Measurements from ENCODE around the gene SGMS1. TPM values are rescaled to one million over a fixed set of nuclear protein-coding genes. Genes with fewer than 3 reads are reported as not detected.
"Not testable (repeated sequence)": the region's sequence is repeated elsewhere in the genome, so short reads cannot be mapped to it uniquely, and the experiment has no call there.

Gene SGMS1
- total and polyA plus RNA-seq, 5 experiments from 2014 or later = 8.3 to 34.9 (median 11.0) TPM

DNA sequence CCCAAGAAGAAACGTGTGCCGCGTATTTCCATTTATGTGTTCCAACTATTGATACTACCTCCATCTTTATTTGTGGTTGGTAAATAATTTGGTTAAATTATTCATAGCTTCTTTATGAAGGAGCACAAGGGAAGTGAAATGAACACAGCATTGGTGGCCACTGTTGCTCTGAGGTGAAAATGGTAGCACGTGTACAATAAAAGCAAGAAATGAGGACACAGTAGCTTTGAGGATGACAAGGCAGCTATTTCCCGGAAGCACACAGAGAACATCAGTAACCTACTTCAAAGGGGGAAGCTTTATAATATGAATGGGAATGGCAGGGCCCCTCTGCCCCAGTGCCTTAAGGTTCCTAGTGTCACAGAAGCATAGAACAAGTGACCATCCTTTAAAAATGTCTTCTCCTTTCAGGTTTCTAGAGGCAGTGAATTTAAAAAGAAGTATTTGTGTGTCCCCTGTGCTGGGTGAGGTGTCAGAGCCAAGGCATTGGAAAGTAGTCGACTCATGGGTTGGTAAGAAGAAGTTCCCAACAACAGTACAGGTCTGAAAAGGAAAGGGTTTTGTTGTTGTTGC lies 78.8 kb downstream of the SGMS1 start:
- ATAC-seq = peak in 1 of 2 donors; percentile 70
- Mint-ChIP-seq H3K27me3 (no peaks in the 10 kb centered on the region), H3K4me3 (peak overlapping the region in 6 of 10 donors; percentile 1 to 66 (median 23)), H3K4me1 (peaks cover 51 to 89% (median 75%) of the 10 kb centered on the region in 4 donors), H3K36me3 (peaks cover 0 to 6% (median 5%) of the 10 kb centered on the region in 3 donors), H3K27ac (peak overlapping the region in 5 of 10 donors; percentile 16 to 85 (median 67)), H3K9me3 (peaks cover 0 to 8% (median 0%) of the 10 kb centered on the region in 9 donors)
- POLR2A ChIA-PET = interaction anchor here (1.0 kb wide), 1 partner anchor 79 kb away, joined by 3 read pairs; no protein-coding TSS in a partner anchor
- DNase-seq = peak in 2 of 10 donors; percentile 16 to 35

DNA sequence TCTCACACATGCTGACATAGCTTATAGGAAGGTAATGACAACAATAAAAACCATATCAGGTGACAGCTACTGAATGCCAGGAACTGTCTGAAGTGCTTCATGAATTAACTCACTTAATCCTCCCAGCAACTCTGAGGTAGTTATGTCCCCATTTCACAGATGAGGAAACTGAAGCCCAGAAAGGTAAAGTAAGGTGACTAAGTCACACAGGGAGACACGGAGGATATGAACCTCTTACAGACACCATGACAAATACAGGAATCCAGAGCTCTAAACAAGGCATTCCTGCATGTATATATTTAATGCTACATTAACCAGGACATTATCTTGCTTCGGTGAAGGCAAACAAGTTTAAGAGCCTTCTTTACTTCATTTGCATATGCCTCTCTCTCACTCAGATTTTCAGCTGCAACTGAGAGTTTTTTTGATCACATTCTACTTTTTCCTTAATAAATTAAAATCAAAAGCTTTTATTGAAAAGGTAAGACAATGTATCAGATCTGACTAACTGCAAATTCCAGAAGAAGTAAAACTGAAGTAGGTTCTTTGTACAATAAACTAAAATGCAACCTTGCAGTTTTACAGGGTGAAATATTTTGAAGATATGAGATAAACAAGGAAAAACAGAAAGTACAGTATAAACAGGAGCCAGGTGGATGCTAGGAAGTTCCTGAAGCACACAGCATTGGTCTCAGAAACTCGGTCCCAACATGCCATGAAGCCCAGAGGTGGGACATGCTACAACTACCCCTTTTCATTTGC lies 79.5 kb downstream of the SGMS1 start:
- no peak for DNase-seq
- peak overlapping the region in 3 of 10 donors; percentile 16 to 85 (median 61) for H3K27ac Mint-ChIP-seq
- POLR2A ChIA-PET = interaction anchor here (1.0 kb wide), 1 partner anchor 80 kb away, joined by 3 read pairs; no protein-coding TSS in a partner anchor
- H3K27me3 Mint-ChIP-seq = no peaks in the 10 kb centered on the region
- peaks cover 50 to 84% (median 75%) of the 10 kb centered on the region in 4 donors for H3K4me1 Mint-ChIP-seq
- H3K9me3 Mint-ChIP-seq = peaks cover 0 to 8% (median 0%) of the 10 kb centered on the region in 9 donors
- no peak for ATAC-seq
- peaks cover 0 to 6% (median 5%) of the 10 kb centered on the region in 3 donors for H3K36me3 Mint-ChIP-seq
- H3K4me3 Mint-ChIP-seq = peak overlapping the region in 4 of 10 donors; percentile 15 to 59 (median 30)

DNA sequence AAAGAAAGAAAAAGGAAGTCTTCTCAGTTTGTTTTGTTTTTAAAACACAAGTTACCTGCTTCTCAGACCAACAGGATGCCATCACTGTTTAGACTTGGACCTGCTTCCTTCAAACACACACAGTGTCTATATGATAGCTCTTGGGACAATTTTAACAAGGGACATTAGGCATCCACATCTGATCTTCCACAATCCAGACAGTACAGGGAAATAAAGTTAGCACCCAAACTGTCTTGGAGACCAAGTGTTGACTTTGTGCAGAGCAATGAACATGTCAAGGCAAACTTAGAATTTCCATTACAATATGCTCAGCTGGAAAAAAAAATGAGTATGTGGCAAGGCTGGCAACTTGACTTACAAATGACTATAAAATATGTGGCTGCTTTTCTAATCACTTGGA lies 80.9 kb downstream of the SGMS1 start:
- Mint-ChIP-seq H3K4me3 (no peak overlapping the region), H3K27ac (peak overlapping the region in 2 of 10 donors; percentile 10 to 43), H3K4me1 (peaks cover 43 to 82% (median 78%) of the 10 kb centered on the region in 4 donors), H3K36me3 (peaks cover 0 to 5% (median 3%) of the 10 kb centered on the region in 3 donors), H3K9me3 (peaks cover 0 to 6% (median 0%) of the 10 kb centered on the region in 9 donors), H3K27me3 (no peaks in the 10 kb centered on the region)
- DNase-seq (no peak), ATAC-seq (no peak)
- POLR2A ChIA-PET = no interaction called here

DNA sequence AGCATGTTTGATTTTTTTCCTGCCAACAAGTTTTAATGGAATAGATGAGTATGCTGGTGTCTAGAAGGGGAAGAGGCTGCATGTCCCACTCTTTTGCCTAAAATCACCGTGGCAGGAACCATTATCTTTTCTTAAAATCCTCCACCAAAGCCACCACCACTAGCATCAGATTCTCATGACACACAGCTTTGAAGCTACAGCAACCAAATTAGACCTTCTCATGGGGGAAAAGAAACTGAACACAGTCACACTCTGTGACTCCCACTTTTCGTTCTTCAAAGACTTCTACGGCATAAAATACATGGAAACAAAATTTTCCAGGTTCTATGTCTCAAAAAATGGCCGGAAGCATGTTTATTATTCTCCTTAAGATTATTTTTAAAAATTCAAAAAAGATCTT lies 81.8 kb downstream of the SGMS1 start:
- ATAC-seq (no peak), DNase-seq (no peak)
- Mint-ChIP-seq H3K4me1 (peaks cover 35 to 77% (median 71%) of the 10 kb centered on the region in 4 donors), H3K9me3 (peaks cover 0 to 2% (median 0%) of the 10 kb centered on the region in 9 donors), H3K4me3 (no peak overlapping the region), H3K36me3 (peaks cover 0 to 3% (median 0%) of the 10 kb centered on the region in 3 donors), H3K27me3 (no peaks in the 10 kb centered on the region), H3K27ac (peak overlapping the region in 2 of 10 donors; percentile 9 to 73)
- POLR2A ChIA-PET = no interaction called here

DNA sequence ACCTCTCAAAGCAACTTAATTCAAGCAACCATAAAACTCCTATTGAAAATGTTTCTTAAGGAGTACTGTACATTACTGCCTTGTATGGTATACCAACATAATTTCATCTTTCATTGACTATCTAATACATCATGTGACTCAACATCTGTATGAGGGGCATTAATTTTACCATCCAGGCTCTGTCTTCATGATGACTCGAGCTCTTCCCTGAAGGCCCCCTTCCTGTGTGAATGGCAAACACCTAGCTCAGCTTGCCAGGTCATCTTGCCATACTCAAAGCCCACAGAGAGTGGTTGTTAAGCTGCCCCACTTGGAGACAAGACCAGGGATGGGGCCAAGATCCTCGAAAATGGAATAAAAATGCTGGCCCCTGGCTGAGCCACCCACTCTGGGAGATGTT lies 82.4 kb downstream of the SGMS1 start:
- POLR2A ChIA-PET = no interaction called here
- no peak for ATAC-seq
- Mint-ChIP-seq H3K36me3 (peaks cover 0 to 3% (median 0%) of the 10 kb centered on the region in 3 donors), H3K27ac (peak overlapping the region in 3 of 10 donors; percentile 24 to 56 (median 33)), H3K4me3 (peak overlapping the region in 1 of 10 donors; percentile 26), H3K4me1 (peaks cover 35 to 77% (median 71%) of the 10 kb centered on the region in 4 donors), H3K27me3 (no peaks in the 10 kb centered on the region), H3K9me3 (peaks cover 0 to 2% (median 0%) of the 10 kb centered on the region in 9 donors)
- DNase-seq = no peak

DNA sequence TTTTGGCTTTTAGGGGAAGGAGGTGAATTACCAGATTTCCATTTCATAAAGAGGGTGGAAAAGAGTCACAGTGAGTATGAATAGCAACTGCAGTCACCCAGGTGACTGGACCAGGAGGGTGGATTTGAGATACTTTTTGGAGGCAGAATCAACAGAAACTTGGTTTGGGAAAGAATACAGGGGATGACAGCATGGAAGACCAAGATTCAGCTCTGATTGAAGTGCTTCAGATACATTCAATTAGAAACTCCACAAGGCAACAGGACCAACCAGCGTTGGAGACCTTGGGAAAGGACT lies 83.0 kb downstream of the SGMS1 start:
- Mint-ChIP-seq H3K27me3 (no peaks in the 10 kb centered on the region), H3K4me3 (no peak overlapping the region), H3K9me3 (peaks cover 0 to 2% (median 0%) of the 10 kb centered on the region in 9 donors), H3K4me1 (peaks cover 35 to 78% (median 67%) of the 10 kb centered on the region in 4 donors), H3K27ac (peak overlapping the region in 2 of 10 donors; percentile 15 to 29), H3K36me3 (peaks cover 0 to 3% (median 2%) of the 10 kb centered on the region in 3 donors)
- POLR2A ChIA-PET = no interaction called here
- no peak for ATAC-seq
- no peak for DNase-seq

DNA sequence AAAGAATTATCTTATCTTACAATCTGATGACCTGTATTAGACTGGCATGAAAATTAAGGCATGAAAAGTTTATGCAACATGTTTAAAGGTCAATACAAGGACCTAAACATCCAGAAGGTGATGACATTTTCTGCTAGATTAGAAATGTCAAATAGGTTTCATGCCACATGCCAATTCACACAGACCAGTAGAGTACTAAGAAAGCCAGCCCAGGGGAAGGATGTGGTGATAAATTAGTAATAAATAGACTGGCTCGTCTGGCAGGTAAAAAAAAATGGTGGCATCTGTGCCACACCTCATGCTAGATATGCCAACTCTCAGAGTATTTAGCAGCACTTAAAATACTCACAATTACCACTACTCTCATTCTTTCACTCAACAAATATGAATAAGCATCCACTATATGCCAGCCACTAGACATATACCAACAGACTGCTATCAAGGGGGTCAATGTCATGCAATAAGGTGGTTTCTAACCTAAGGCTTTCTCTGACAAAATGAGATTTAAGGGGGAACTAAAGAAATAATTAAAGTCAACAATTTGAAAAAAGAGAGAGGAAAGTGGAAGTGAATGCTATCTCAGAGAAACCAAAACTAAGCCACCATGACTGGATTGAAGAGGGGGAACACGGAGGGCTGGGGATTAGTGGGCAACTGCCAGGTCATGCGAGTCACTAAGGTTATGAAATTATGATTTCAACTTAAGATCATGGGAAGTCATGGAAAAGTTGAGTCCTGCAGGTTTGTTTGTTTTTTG lies 83.5 kb downstream of the SGMS1 start:
- no peak for ATAC-seq
- peaks cover 0 to 3% (median 2%) of the 10 kb centered on the region in 3 donors for H3K36me3 Mint-ChIP-seq
- POLR2A ChIA-PET = no interaction called here
- H3K4me3 Mint-ChIP-seq = peak overlapping the region in 2 of 10 donors; percentile 17 to 22
- H3K9me3 Mint-ChIP-seq = peaks cover 0 to 2% (median 0%) of the 10 kb centered on the region in 9 donors
- H3K27ac Mint-ChIP-seq = peak overlapping the region in 2 of 10 donors; percentile 15 to 29
- peaks cover 32 to 73% (median 62%) of the 10 kb centered on the region in 4 donors for H3K4me1 Mint-ChIP-seq
- no peak for DNase-seq
- H3K27me3 Mint-ChIP-seq = no peaks in the 10 kb centered on the region

DNA sequence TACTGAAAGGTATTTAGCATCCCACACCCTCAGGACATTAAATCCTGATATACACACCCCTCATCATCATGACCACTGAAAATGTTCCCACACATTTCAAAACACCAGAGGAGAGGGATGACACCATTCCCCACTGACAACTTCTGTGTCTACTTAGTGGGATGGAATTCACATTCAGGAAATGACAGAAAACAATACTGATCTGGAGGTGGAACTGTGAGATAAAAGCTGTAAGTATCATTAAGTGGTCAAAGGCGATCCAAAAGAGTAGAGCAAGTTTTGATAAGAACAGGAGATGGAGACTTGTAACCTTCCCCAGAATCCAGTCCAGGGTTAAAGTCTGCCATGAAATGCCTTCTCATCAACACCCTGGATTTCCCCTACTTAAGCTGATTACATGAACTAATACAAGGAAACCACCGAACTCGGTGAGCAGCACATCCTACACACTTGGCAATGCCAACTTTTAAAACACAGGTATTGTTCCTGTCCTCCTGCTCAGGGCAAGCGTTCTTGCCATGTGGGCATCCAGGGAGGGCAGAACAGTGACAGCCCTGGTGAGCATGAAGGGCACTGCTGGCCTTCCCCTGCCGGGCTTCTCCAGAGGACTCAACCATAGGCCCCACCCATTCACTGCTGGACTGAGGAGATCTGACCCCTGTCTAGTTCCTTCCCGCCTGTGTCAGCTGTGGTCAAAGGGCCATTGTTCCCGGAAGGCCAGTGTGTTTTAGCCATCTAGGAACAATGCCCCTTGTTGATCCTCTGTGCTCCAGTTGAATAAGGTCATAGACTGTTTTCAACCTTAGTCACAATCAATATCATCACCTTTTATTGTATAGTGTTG lies 85.0 kb downstream of the SGMS1 start:
- Mint-ChIP-seq H3K27ac (no peak overlapping the region), H3K36me3 (peaks cover 0 to 3% (median 2%) of the 10 kb centered on the region in 3 donors), H3K4me3 (peak overlapping the region in 1 of 10 donors; percentile 35), H3K27me3 (no peaks in the 10 kb centered on the region), H3K9me3 (peaks cover 0 to 2% (median 0%) of the 10 kb centered on the region in 9 donors), H3K4me1 (peaks cover 25 to 59% (median 49%) of the 10 kb centered on the region in 4 donors)
- ATAC-seq (no peak), DNase-seq (no peak)
- POLR2A ChIA-PET = interaction anchor here (0.7 kb wide), 1 partner anchor 13 kb away, joined by 3 read pairs; no protein-coding TSS in a partner anchor

DNA sequence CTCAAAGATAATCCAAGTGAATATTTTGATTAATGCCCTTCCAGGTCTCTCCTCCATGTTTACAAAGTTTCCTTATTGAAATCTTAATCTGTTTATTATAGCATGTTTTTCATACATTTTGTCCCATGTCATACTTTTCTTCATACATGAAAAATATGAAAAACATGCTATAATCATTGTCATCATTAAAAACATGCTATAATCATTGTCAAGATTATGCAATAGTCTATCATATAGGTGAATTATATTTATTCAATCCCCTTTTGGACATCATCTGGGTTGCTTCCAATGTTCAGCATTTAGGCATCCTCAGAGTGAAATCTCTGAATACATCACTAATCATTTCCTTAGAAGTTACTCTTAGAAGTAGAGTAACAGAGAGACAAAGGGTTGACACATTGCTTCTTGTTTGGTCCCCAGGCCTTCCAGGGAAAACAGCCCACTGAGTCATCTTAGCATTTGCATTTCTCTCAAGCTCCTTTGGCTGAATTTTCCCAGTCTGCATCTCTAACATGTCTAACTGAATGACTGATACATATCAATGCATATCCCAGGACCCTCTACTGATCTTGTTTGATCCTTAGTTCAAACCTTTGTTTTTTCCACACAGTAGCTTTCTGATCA lies 87.0 kb downstream of the SGMS1 start:
- Mint-ChIP-seq H3K4me1 (peaks cover 16 to 41% (median 35%) of the 10 kb centered on the region in 4 donors), H3K9me3 (peaks cover 0 to 2% (median 0%) of the 10 kb centered on the region in 9 donors), H3K27me3 (no peaks in the 10 kb centered on the region), H3K27ac (no peak overlapping the region), H3K4me3 (no peak overlapping the region), H3K36me3 (peaks cover 0 to 2% (median 0%) of the 10 kb centered on the region in 3 donors)
- POLR2A ChIA-PET = no interaction called here
- ATAC-seq (no peak), DNase-seq (no peak)

DNA sequence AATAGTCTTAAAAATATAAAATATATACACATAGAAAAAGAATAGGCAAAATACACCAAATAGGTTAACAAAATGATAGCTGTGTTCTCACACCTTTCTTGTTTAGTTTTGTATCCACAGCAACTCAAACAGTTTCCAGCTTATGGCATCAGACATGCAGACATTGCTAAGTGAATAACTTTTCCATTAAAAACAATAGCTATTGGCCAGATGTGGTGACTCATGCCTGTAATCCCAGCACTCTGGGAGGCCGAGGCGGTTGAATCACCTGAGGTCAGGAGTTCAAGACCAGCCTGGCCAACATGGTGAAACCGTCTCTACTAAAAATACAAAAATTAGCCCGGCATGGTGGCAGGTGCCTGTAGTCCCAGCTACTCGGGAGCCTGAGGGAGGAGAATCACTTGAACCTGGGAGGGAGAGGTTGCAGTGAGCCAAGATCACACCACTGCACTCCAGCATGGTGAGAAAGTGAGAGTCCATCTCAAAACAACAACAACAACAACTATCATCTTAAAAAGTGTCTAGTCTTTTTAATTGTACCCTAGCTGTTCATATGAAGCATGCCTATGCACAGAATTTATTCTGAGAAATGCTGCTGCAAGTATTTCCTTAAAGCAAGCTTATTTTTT lies 88.9 kb downstream of the SGMS1 start:
- Mint-ChIP-seq H3K27ac (peak overlapping the region in 1 of 10 donors; percentile 41), H3K4me1 (peaks cover 8 to 28% (median 22%) of the 10 kb centered on the region in 4 donors)
- POLR2A ChIA-PET, H3K36me3 Mint-ChIP-seq, ATAC-seq, DNase-seq, H3K27me3 Mint-ChIP-seq, H3K9me3 Mint-ChIP-seq, H3K4me3 Mint-ChIP-seq: not testable (repeated sequence)

DNA sequence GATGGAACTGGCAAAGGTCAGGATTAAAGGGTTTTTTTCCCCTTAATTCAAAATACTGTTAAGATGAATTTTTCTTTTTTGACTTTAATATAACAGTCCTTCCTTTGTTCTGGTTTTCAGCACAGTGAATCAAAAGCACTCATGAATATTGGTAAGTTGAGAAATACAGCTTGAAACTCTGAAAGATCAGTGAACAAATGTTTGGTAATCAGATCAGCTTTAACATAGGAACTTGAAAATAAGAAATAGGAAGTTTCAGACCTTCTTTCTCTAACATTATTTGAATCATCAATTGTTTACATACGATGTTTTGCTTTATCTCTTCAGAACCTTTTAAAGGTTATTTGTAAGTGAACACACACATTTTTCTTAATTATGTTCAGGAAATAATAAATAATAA lies 90.5 kb downstream of the SGMS1 start:
- Mint-ChIP-seq H3K27ac (no peak overlapping the region), H3K4me1 (peaks cover 11 to 27% (median 18%) of the 10 kb centered on the region in 4 donors), H3K4me3 (no peak overlapping the region), H3K9me3 (no peaks in the 10 kb centered on the region), H3K36me3 (peaks cover 0 to 7% (median 0%) of the 10 kb centered on the region in 3 donors), H3K27me3 (no peaks in the 10 kb centered on the region)
- DNase-seq (no peak), ATAC-seq (no peak)
- POLR2A ChIA-PET = no interaction called here

All from naive thymus-derived CD8-positive, alpha-beta T cell (primary cell).